ENCODE data around the gene LRRC10. TPM values are rescaled to one million over a fixed set of nuclear protein-coding genes. Genes with fewer than 3 reads are reported as not detected.

The LRRC10 gene
- total RNA-seq, 1 donor from 2014 or later, result not detected

- no peak for TF ChIP-seq CTCF (IDR thresholded peaks at IDR 0.05)
- Mint-ChIP-seq H3K36me3 (ENCODE audit: low read depth) (peaks cover 33% of the 10 kb centered on the region), H3K27ac (no peak overlapping the region), H3K4me1 (no peaks in the 10 kb centered on the region), H3K4me3 (no peak overlapping the region), H3K9me3 (no peaks in the 10 kb centered on the region), H3K27me3 (no peaks in the 10 kb centered on the region)
- ChIA-PET CTCF (interaction anchor here (0.8 kb wide), 1 partner anchor 208 kb away, joined by 3 read pairs; no protein-coding TSS in a partner anchor), POLR2A (interaction anchor here (0.6 kb wide), 1 partner anchor 47 kb away, joined by 3 read pairs; no protein-coding TSS in a partner anchor)
- intact Hi-C loops (cut with micrococcal nuclease), result no loop called here
- DNase-seq (no peak), ATAC-seq (ENCODE audit: low read depth) (no peak)
Measured at GRCh38 chr12:69566603-69567002, 44.1 kb downstream of the LRRC10 start.

- intact Hi-C loops (cut with micrococcal nuclease), result no loop called here
- Mint-ChIP-seq H3K9me3 (no peaks in the 10 kb centered on the region), H3K27ac (no peak overlapping the region), H3K4me3 (no peak overlapping the region), H3K36me3 (ENCODE audit: low read depth) (peaks cover 12% of the 10 kb centered on the region), H3K4me1 (peaks cover 2% of the 10 kb centered on the region), H3K27me3 (no peaks in the 10 kb centered on the region)
- ChIA-PET POLR2A (no interaction called here), CTCF (interaction anchor here (1.2 kb wide), 1 partner anchor 8 kb away, joined by 4 read pairs; no protein-coding TSS in a partner anchor)
- no peak for TF ChIP-seq CTCF (IDR thresholded peaks at IDR 0.05)
- DNase-seq (no peak), ATAC-seq (ENCODE audit: low read depth) (no peak)
Measured at GRCh38 chr12:69563166-69563762, 47.4 kb downstream of the LRRC10 start.

Other genes with a start within 250 kb of the LRRC10 start
- 23.2 and 23.8 TPM in 2 replicates for gene FRS2, start 140.5 kb downstream of the LRRC10 start, total RNA-seq
- gene CCT2, start 25.4 kb downstream of the LRRC10 start, total RNA-seq, result 205 and 211 TPM in 2 replicates
- not detected in 2 replicates for gene BEST3, start 88.4 kb upstream of the LRRC10 start, total RNA-seq
- gene RAB3IP, start 128.0 kb upstream of the LRRC10 start, total RNA-seq, result 34.6 and 37.9 TPM in 2 replicates
- gene MYRFL, start 214.3 kb upstream of the LRRC10 start, total RNA-seq, result not detected in 2 replicates

All from activated B cell treated with CpG ODN at 0.5 μM for 24 hours (primary cell).